Activated naive CD8-positive, alpha-beta T cell treated with anti-CD3 and anti-CD28 coated beads for 36 hours (primary cell): ENCODE results near the gene CAPG. TPM values are rescaled to one million over a fixed set of nuclear protein-coding genes. Genes with fewer than 3 reads are reported as not detected.
A peak's percentile ranks its signal among the peaks of the same experiment; 100 is the strongest.
"Not testable (repeated sequence)": the region's sequence is repeated elsewhere in the genome, so short reads cannot be mapped to it uniquely, and the experiment has no call there.

Experiments
- DNase-seq: peaks from one replicate; pipeline ENCODE4 v3.0.0; 2021
- H3K27ac Mint-ChIP-seq: one replicate; pipeline ENCODE4 v1.8.0; 2022; ENCODE audit warnings: mild to moderate bottlenecking, moderate library complexity, mixed read lengths
- H3K27me3 Mint-ChIP-seq: one replicate; pipeline ENCODE4 v1.8.0; 2022; ENCODE audit warnings: mild to moderate bottlenecking, mixed read lengths
- H3K36me3 Mint-ChIP-seq: one replicate; pipeline ENCODE4 v1.8.0; 2021; ENCODE audit warnings: mild to moderate bottlenecking, mixed read lengths
- H3K4me1 Mint-ChIP-seq: one replicate; pipeline ENCODE4 v1.8.0; 2021; ENCODE audit warnings: mixed read lengths
- H3K4me3 Mint-ChIP-seq: one replicate; pipeline ENCODE4 v1.8.0; 2022; ENCODE audit warnings: mild to moderate bottlenecking, moderate library complexity, mixed read lengths
- H3K9me3 Mint-ChIP-seq: one replicate; pipeline ENCODE4 v1.8.0; 2022; ENCODE audit warnings: mixed read lengths
- total RNA-seq, 2 experiments: library from RNA; stranded (reverse); gene quantifications; one replicate each; pipeline ENCODE4 v1.2.3, GENCODE V29; 2021

Gene CAPG
- total RNA-seq, 2 experiments from 2014 or later: 18.1 to 19.8 TPM

- Mint-ChIP-seq H3K4me1 (peaks cover 8% of the 10 kb centered on the region), H3K36me3 (peaks cover 2% of the 10 kb centered on the region), H3K4me3 (no peak overlapping the region), H3K9me3 (peaks cover 4% of the 10 kb centered on the region), H3K27ac (no peak overlapping the region), H3K27me3 (no peaks in the 10 kb centered on the region)
- DNase-seq: no peak
These were observed 12.2 kb downstream of the CAPG start for GRCh38 chr2:85397925-85398331.

DNA sequence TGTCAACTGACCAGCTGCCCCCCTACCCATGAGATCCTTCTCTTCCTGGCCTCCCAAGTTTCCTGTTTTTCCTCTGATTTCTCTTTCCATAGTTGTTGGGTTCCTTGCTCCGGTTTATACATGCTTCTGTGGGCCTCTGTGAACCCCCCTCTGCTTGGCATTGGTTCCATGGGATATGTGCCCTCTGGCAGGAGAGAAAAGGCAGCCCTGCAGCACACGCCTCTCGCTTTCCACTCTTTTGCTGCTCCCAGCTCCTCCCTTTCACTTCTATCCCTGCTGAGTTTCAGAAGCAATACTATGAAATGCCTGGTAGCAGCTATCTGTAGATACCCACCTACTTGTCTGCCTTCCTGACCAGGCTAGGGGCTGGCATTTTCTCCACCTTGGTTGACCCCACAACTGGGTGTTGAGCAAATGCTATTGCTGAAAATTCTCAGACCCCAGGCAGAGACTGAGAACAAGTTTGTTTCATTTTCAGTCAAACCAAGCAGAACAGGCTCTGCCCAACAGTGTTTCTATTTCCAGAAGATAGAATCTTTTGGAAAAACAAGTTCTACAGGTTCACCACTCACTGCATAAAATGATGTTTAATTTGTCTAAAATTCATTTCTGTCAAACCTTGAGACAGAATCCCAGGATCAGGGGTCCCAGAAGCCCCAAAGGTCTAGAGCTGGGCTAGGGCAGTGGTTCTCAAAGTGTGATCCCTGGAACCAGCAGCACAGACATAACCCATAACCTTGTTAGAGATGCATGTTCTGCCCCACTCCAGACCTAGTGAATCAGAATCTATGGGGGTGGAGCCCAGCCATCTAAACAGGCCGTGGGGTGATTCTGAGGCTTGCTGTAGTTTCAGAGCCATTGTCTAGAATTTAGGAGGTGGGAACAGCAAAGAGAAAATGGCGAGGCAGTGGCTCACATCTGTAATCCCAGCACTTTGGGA is 13.4 kb downstream of the CAPG start:
- Mint-ChIP-seq H3K4me1 (peaks cover 12% of the 10 kb centered on the region), H3K4me3 (no peak overlapping the region), H3K9me3 (no peaks in the 10 kb centered on the region), H3K27ac (peak overlapping the region; percentile 58), H3K36me3 (no peaks in the 10 kb centered on the region), H3K27me3 (no peaks in the 10 kb centered on the region)
- no peak for DNase-seq

DNA sequence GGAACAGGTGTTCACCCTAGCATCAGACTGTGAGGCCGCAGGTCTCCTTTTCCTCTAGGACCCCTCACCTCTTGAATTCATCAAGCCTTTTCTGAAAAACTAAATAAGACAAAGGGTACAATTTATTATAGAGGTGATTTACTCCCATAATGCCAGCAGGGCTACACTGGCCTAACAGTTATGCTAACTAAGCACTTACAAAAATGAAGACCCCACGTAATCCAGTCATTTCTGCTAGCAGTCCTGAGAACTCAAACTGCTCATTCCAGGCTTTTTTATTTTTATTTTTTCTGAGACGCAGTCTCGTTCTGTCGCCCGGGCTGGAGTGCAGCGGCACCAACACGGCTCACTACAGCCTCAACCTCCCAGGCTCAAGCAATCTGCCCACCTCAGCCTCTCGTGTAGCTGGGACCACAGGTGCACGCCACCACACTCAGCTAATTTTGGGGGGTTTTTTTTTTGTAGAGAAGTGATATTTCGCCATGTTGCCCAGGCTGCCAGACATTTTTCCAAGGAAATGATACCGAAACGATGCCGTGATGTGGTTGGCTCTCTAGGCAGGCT is 14.2 kb downstream of the CAPG start:
- Mint-ChIP-seq H3K27me3 (no peaks in the 10 kb centered on the region), H3K9me3 (no peaks in the 10 kb centered on the region), H3K4me1 (peaks cover 12% of the 10 kb centered on the region), H3K36me3 (no peaks in the 10 kb centered on the region), H3K27ac (no peak overlapping the region), H3K4me3 (no peak overlapping the region)
- DNase-seq: no peak

DNA sequence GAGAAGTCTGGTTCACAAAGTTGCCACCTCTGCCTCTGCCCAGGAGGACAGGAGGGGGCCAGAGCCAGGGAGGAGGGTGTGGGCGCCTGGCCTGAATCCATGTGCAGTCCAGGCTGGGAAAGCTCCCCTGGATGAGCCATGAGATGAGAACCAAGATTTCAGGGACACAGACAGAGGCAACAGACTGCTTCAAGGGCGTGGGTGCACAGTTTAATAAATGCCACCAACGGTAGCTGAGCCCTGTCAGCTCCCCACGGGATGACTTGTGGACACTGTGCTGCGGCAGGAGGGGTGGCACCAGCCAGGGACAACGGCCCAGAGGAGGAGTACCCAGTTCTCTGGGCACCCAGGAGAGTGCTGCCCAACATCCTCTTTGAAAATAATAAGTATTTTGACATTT is 15.2 kb downstream of the CAPG start:
- DNase-seq: no peak
- Mint-ChIP-seq H3K27ac (no peak overlapping the region), H3K27me3 (no peaks in the 10 kb centered on the region), H3K4me3 (no peak overlapping the region), H3K36me3 (no peaks in the 10 kb centered on the region), H3K9me3 (no peaks in the 10 kb centered on the region), H3K4me1 (peaks cover 12% of the 10 kb centered on the region)

DNA sequence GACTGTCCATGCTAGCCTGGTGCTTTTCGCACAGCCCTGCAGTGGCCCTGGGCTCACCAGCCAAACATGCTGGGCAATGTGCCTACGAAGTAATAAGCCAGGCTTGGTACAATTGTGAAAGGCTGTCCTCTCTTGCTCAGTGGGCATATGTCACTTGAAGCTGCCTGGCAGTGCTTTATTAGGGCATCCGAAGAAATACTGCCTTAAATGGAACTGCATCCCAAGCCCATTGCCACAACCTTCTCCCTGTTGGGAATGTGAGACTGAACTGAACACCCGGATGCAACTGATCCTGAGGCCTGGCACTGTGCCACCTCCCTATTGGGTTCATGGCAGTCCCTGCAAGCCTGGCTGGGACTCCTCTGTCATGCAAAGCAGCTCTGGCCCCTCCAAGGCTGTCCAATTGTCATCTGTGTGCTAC is 15.9 kb downstream of the CAPG start:
- Mint-ChIP-seq H3K4me1 (peaks cover 12% of the 10 kb centered on the region), H3K4me3 (no peak overlapping the region), H3K27me3 (no peaks in the 10 kb centered on the region), H3K27ac (no peak overlapping the region), H3K36me3 (no peaks in the 10 kb centered on the region), H3K9me3 (no peaks in the 10 kb centered on the region)
- no peak for DNase-seq

DNA sequence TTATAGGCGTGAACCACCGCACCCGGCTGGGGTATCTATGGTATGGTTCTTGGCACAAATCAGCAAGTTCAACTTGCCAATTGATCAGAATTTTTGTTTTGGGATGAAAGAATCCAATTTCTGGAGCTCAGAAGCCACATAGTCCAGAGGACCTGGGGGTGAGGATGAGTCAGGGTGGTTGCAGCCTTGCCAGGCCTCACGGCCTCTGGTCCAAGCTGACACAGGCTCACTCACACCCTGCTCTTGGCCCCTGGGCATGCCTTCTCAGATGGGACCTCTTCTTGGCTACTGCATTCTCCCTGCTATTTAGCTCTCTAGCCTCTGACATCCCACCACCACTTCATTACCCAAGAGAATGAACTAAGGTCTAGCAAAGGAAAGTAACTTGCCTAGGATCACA is 16.3 kb downstream of the CAPG start:
- DNase-seq: no peak
- H3K36me3 Mint-ChIP-seq: no peaks in the 10 kb centered on the region

DNA sequence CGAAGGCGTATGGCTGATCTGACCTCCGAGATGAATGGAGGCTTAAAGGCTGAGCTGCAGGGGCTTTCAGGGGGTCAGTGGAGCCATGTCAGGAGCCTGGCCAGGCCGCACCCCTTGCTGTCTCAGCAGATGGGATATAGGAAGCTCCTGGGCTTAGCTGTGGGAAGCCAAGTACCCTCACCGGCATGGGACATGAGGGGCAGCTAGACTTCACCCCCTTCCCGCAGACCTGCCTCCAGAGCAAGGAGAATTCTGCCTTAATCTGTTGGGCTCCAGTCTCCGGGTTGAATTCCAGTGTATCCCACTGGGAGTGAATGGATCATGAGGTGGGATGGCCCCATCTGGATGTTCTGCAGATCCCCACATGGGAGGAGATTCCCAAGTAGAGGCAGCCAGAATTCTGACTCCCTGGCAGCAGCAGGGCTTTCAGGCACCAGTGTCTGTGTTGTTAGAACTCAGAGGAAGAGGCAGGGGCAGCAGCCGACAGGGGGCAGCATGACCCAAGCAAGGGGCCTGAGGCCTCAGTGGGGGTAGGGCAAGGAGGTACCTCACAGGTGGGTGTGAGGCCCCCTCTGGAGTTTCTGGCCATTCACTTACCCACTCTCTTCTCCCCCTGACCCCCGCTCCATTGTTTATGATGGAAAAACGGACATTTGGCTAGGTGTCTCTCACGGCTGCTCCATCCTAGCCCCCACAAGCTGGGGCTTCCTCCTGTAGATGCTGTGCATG is 19.1 kb downstream of the CAPG start:
- Mint-ChIP-seq H3K4me1 (peaks cover 5% of the 10 kb centered on the region), H3K4me3 (no peak overlapping the region), H3K27me3 (no peaks in the 10 kb centered on the region), H3K27ac (no peak overlapping the region), H3K9me3 (no peaks in the 10 kb centered on the region), H3K36me3 (no peaks in the 10 kb centered on the region)
- DNase-seq: peak; percentile 68

More for the DNA sequence above, 16.3 kb downstream of the CAPG start:
- H3K9me3 Mint-ChIP-seq: no peaks in the 10 kb centered on the region
- no peak overlapping the region for H3K27ac Mint-ChIP-seq
- H3K4me1 Mint-ChIP-seq: peaks cover 12% of the 10 kb centered on the region
- no peak overlapping the region for H3K4me3 Mint-ChIP-seq
- H3K27me3 Mint-ChIP-seq: no peaks in the 10 kb centered on the region

DNA sequence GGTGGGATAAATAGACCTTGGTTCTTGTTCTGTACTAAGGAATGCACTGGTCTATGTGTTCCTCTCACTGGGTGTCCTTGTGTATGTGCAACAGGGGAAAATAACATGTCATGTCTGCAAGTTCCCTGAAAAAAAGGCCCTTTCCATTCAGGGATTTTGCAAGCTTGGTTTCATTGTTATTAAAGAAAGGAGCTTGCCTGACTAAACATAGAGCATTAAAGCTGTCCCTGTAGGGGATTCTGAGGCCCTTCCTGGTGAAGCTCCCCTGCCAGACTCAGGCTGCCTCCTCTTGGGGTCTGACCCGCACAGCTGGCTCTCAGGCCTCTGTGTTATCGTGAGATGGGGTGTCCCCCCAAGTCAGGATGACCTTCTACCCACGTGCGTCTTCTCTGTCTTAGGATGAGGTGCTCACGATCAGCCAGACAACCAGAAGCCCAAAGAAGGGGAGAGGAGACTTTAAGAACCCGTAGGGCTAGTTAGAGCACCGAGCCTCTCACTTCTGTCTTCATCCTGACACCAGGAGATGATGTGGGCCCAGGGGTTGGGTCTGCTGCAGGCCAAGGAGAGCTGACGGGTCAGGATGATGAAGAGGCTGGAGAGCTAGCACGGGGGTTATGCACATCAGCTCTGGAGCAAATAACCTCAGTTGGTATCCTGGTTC is 21.2 kb downstream of the CAPG start:
- peaks cover 9% of the 10 kb centered on the region for H3K4me1 Mint-ChIP-seq
- no peak overlapping the region for H3K4me3 Mint-ChIP-seq
- H3K36me3 Mint-ChIP-seq: no peaks in the 10 kb centered on the region
- DNase-seq: no peak
- H3K27ac Mint-ChIP-seq: no peak overlapping the region
- no peaks in the 10 kb centered on the region for H3K27me3 Mint-ChIP-seq
- H3K9me3 Mint-ChIP-seq: no peaks in the 10 kb centered on the region

- peaks cover 8% of the 10 kb centered on the region for H3K4me1 Mint-ChIP-seq
- H3K9me3 Mint-ChIP-seq: no peaks in the 10 kb centered on the region
- H3K36me3 Mint-ChIP-seq: no peaks in the 10 kb centered on the region
- H3K4me3 Mint-ChIP-seq: no peak overlapping the region
- H3K27me3 Mint-ChIP-seq: no peaks in the 10 kb centered on the region
- DNase-seq: no peak
- no peak overlapping the region for H3K27ac Mint-ChIP-seq
These were observed 22.4 kb downstream of the CAPG start for GRCh38 chr2:85387754-85388153.

- H3K4me1 Mint-ChIP-seq: peaks cover 4% of the 10 kb centered on the region
- no peaks in the 10 kb centered on the region for H3K9me3 Mint-ChIP-seq
- no peaks in the 10 kb centered on the region for H3K27me3 Mint-ChIP-seq
- H3K36me3 Mint-ChIP-seq: peaks cover 2% of the 10 kb centered on the region
- no peak overlapping the region for H3K27ac Mint-ChIP-seq
- no peak overlapping the region for H3K4me3 Mint-ChIP-seq
- no peak for DNase-seq
These were observed 24.4 kb downstream of the CAPG start for GRCh38 chr2:85385746-85386145.

DNA sequence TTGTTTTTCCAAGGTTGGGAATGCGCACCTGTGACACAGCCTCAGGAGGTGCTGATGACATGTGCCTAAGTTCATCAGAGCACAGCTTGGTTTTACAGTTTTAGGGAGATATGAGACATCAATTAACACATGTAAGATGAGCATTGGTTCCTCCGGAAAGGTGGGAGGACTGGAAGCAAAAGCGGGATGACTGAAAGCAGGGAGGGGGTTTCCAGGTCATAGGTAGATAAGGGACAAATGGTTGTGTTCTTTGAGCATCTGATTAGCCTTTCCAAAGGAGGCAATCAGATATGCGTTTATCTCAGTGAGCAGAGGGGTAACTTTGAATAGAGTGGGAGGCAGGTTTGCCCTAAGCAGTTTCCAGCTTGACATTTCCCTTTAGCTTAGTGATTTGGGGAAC is 26.3 kb downstream of the CAPG start:
- peaks cover 20% of the 10 kb centered on the region for H3K36me3 Mint-ChIP-seq
- DNase-seq: no peak
- no peaks in the 10 kb centered on the region for H3K9me3 Mint-ChIP-seq
- H3K27ac Mint-ChIP-seq: no peak overlapping the region
- peaks cover 4% of the 10 kb centered on the region for H3K4me1 Mint-ChIP-seq
- no peak overlapping the region for H3K4me3 Mint-ChIP-seq
- H3K27me3 Mint-ChIP-seq: no peaks in the 10 kb centered on the region

GRCh38 chr2:85383151-85383550 is 27.0 kb downstream of the CAPG start:
- not testable (repeated sequence) for H3K9me3 Mint-ChIP-seq, H3K4me1 Mint-ChIP-seq, H3K27me3 Mint-ChIP-seq, H3K4me3 Mint-ChIP-seq, H3K27ac Mint-ChIP-seq, DNase-seq
- H3K36me3 Mint-ChIP-seq: peaks cover 27% of the 10 kb centered on the region

DNA sequence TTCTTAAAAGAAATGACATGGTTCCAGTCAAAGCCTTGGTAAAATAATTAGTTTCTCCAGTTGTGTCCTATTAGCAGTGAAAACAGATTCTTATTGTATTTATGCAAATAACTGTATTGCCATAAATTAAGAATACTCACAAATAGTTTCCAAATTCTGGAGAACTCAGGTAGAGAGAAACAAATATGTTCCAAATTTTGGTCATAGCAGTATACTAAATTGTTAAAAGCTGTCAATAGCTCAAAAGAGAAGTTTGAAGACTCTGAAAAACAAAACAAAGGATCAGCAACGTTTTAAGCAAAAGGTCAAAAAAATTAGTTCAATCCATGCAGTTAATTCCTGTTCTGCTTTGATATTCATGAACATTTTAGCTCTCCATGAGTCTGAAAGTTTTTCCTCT is 30.1 kb downstream of the CAPG start:
- peaks cover 37% of the 10 kb centered on the region for H3K36me3 Mint-ChIP-seq
- no peaks in the 10 kb centered on the region for H3K9me3 Mint-ChIP-seq
- H3K27me3 Mint-ChIP-seq: no peaks in the 10 kb centered on the region
- no peak for DNase-seq
- H3K4me1 Mint-ChIP-seq: peaks cover 2% of the 10 kb centered on the region
- no peak overlapping the region for H3K4me3 Mint-ChIP-seq
- H3K27ac Mint-ChIP-seq: no peak overlapping the region

DNA sequence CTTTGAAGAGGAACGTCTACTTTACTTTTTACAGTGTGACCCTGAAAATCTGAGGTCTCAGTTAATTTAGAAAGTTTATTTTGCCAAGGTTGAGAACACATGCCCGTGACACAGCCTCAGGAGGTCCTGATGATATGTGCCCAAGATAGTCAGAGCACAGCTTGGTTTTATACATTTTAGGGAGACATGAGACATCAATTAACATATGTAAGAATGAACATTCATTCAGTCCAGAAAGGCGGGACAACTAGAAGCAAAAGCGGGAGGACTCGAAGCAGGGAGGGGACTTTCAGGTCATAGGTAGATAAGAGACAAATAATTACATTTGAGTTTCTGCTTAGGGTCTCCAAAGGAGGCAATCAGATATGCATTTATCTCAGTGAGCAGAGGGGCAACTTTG is 31.9 kb downstream of the CAPG start:
- Mint-ChIP-seq H3K4me1 (no peaks in the 10 kb centered on the region), H3K4me3 (no peak overlapping the region), H3K27ac (no peak overlapping the region), H3K36me3 (peaks cover 40% of the 10 kb centered on the region), H3K27me3 (no peaks in the 10 kb centered on the region), H3K9me3 (no peaks in the 10 kb centered on the region)
- no peak for DNase-seq

- Mint-ChIP-seq H3K36me3 (peaks cover 42% of the 10 kb centered on the region), H3K4me3 (no peak overlapping the region), H3K27me3 (no peaks in the 10 kb centered on the region), H3K9me3 (no peaks in the 10 kb centered on the region), H3K27ac (no peak overlapping the region), H3K4me1 (no peaks in the 10 kb centered on the region)
- DNase-seq: no peak
These were observed 33.1 kb downstream of the CAPG start for GRCh38 chr2:85377083-85377482.
